GM23338 (cell line): ENCODE results near the gene PPP2R5D. TPM values are rescaled to one million over a fixed set of nuclear protein-coding genes. Genes with fewer than 3 reads are reported as not detected.

Source experiments
- ATAC-seq: fragments of 200-7000 bp; cut with Tn5 transposase; 3 replicates; pipeline ENCODE4 v1.9.1; 2020
- DNase-seq: peaks from one replicate; pipeline ENCODE4 v3.0.0-alpha.2; 2015; ENCODE audit warnings: low spot score
- H2AFZ ChIP-seq: fragments of 200-600 bp; sonication (generic); 2 replicates; pipeline ENCODE4 v1.8.0; 2016; ENCODE audit warnings: antibody characterized with exemption, mild to moderate bottlenecking, moderate library complexity
- H3F3A ChIP-seq: fragments of 200-600 bp; sonication (generic); replicated peaks from 2 replicates; pipeline ENCODE4 v1.8.0; 2017; ENCODE audit warnings: antibody characterized with exemption, mixed run types, low read depth
- H3K27ac ChIP-seq: fragments of 200-600 bp; sonication (generic); 2 replicates; pipeline ENCODE4 v1.6.1; 2016; ENCODE audit warnings: low read depth
- H3K27me3 ChIP-seq: fragments of 200-600 bp; sonication (generic); 2 replicates; pipeline ENCODE4 v1.8.0; 2016; ENCODE audit warnings: mild to moderate bottlenecking, mixed run types, moderate library complexity; ENCODE audit not compliant: insufficient read depth
- H3K36me3 ChIP-seq: fragments of 200-600 bp; sonication (generic); 2 replicates; pipeline ENCODE4 v1.8.0; 2016; ENCODE audit warnings: mild to moderate bottlenecking; ENCODE audit not compliant: insufficient read depth
- H3K4me1 ChIP-seq: fragments of 200-600 bp; sonication (generic); 2 replicates; pipeline ENCODE4 v1.8.0; 2016; ENCODE audit warnings: mild to moderate bottlenecking, moderate library complexity; ENCODE audit not compliant: insufficient read depth
- H3K4me2 ChIP-seq: fragments of 200-600 bp; sonication (generic); 2 replicates; pipeline ENCODE4 v1.7.1; 2017; ENCODE audit warnings: mixed run types
- H3K4me3 ChIP-seq: fragments of 200-600 bp; sonication (generic); 2 replicates; pipeline ENCODE4 v1.6.1; 2016; ENCODE audit warnings: mixed run types
- H3K79me2 ChIP-seq: fragments of 200-600 bp; sonication (generic); replicated peaks from 2 replicates; pipeline ENCODE4 v1.8.0; 2017; ENCODE audit warnings: mild to moderate bottlenecking; ENCODE audit not compliant: insufficient read depth
- H3K9me2 ChIP-seq: fragments of 200-600 bp; sonication (generic); 2 replicates; pipeline ENCODE4 v1.8.0; 2017; ENCODE audit not compliant: insufficient read depth
- H4K20me1 ChIP-seq: fragments of 200-600 bp; sonication (generic); replicated peaks from 2 replicates; pipeline ENCODE4 v1.8.0; 2017; ENCODE audit warnings: mild to moderate bottlenecking; ENCODE audit not compliant: insufficient read depth
- H3K27ac Mint-ChIP-seq: 2 replicates; pipeline ENCODE4 v1.8.0; 2020; ENCODE audit warnings: inconsistent platforms, mild to moderate bottlenecking, moderate library complexity, mixed read lengths
- H3K27me3 Mint-ChIP-seq: 3 replicates; pipeline ENCODE4 v1.8.0; 2022; ENCODE audit warnings: low read depth, mild to moderate bottlenecking, moderate library complexity, mixed read lengths, inconsistent platforms; ENCODE audit not compliant: insufficient read depth, poor library complexity
- H3K36me3 Mint-ChIP-seq: 3 replicates; pipeline ENCODE4 v1.8.0; 2021; ENCODE audit warnings: low read depth, mild to moderate bottlenecking, inconsistent platforms, moderate library complexity, mixed read lengths
- H3K4me1 Mint-ChIP-seq: 3 replicates; pipeline ENCODE4 v1.8.0; 2020; ENCODE audit warnings: mild to moderate bottlenecking, inconsistent platforms, mixed read lengths
- H3K4me3 Mint-ChIP-seq: 3 replicates; pipeline ENCODE4 v1.8.0; 2021; ENCODE audit warnings: moderate library complexity, mild to moderate bottlenecking, inconsistent platforms, mixed read lengths
- H3K9me3 Mint-ChIP-seq: 3 replicates; pipeline ENCODE4 v1.8.0; 2020; ENCODE audit warnings: moderate library complexity, mild to moderate bottlenecking, inconsistent platforms, mixed read lengths
- CREB1 ChIP-seq: fragments of 250-450 bp; sonication (Bioruptor Pico); IDR thresholded peaks from 2 replicates; pipeline ENCODE4 v1.5.0; 2020; ENCODE audit warnings: low read depth, mild to moderate bottlenecking, moderate library complexity
- CTCF ChIP-seq, 2 experiments: fragments of 200-600 bp in 1 of 2; sonication (generic) in 1 of 2; conservative IDR thresholded peaks; 2 replicates each; pipeline versions ENCODE4 v1.5.1 to v1.6.1; 2016 to 2017; ENCODE audit warnings: antibody characterized with exemption in 2 of 2, low read depth in 2 of 2, mild to moderate bottlenecking in 2 of 2, moderate library complexity in 1 of 2
- ETS1 ChIP-seq: IDR thresholded peaks from 2 replicates; pipeline ENCODE4 v1.6.1; 2016; ENCODE audit warnings: antibody characterized with exemption
- EZH2 ChIP-seq: fragments of 200-600 bp; sonication (generic); IDR thresholded peaks from one replicate; pipeline ENCODE4 v1.8.0; 2017; ENCODE audit warnings: antibody characterized with exemption, mild to moderate bottlenecking, low read depth; ENCODE audit not compliant: unreplicated experiment
- EZH2phosphoT487 ChIP-seq: fragments of 200-600 bp; sonication (generic); IDR thresholded peaks from one replicate; pipeline ENCODE4 v1.8.1; 2018; ENCODE audit warnings: antibody characterized with exemption; ENCODE audit not compliant: unreplicated experiment
- JUNB ChIP-seq: IDR thresholded peaks from one replicate; pipeline ENCODE4 v1.6.1; 2016; ENCODE audit warnings: antibody characterized with exemption; ENCODE audit not compliant: unreplicated experiment
- NANOG ChIP-seq: IDR thresholded peaks from 2 replicates; pipeline ENCODE4 v1.6.1; 2016; ENCODE audit warnings: antibody characterized with exemption, borderline replicate concordance
- POLR2AphosphoS5 ChIP-seq: IDR thresholded peaks from 2 replicates; pipeline ENCODE4 v1.6.1; 2016; ENCODE audit warnings: antibody characterized with exemption, low read depth
- REST ChIP-seq: IDR thresholded peaks from one replicate; pipeline ENCODE4 v1.6.1; 2018; ENCODE audit warnings: antibody characterized with exemption; ENCODE audit not compliant: unreplicated experiment
- STAT1 ChIP-seq: IDR thresholded peaks from one replicate; pipeline ENCODE4 v1.6.1; 2016; ENCODE audit warnings: antibody characterized with exemption; ENCODE audit not compliant: unreplicated experiment
- ZNF114 ChIP-seq: fragments of 250-450 bp; sonication (Bioruptor Pico); IDR thresholded peaks from 2 replicates; pipeline ENCODE4 v1.5.0; 2020; ENCODE audit warnings: mild to moderate bottlenecking, moderate library complexity
- ZNF331 ChIP-seq: fragments of 250-450 bp; sonication (Bioruptor Pico); IDR thresholded peaks from 2 replicates; pipeline ENCODE4 v1.5.0; 2020; ENCODE audit warnings: low read depth, mild to moderate bottlenecking, moderate library complexity
- ZNF462 ChIP-seq: fragments of 250-450 bp; sonication (Bioruptor Pico); IDR thresholded peaks from 2 replicates; pipeline ENCODE4 v1.5.0; 2020; ENCODE audit warnings: mild to moderate bottlenecking, moderate library complexity
- polyA plus RNA-seq: library from polyadenylated mRNA; unstranded; fragments of >200 nt; fragmentation: Nextera tagmentation; extraction: Ambion mirVana; gene quantifications from 2 replicates; pipeline ENCODE4 v1.2.1, GENCODE V29; 2016
- total RNA-seq: library from RNA; depleted of rRNA; stranded (reverse); fragments of >200 nt; shearing (Covaris generic); gene quantifications from 2 replicates; pipeline ENCODE4 v1.2.3, GENCODE V29; 2014

Gene PPP2R5D
- total and polyA plus RNA-seq, 2 experiments from 2014 or later = 20.0 to 55.3 TPM

GRCh38 chr6:42968126-42968701 is 16.2 kb upstream of the PPP2R5D start (continued):
- TF ChIP-seq CREB1 = no peak
- TF ChIP-seq STAT1 = no peak
- TF ChIP-seq JUNB = no peak

GRCh38 chr6:42968783-42969182 is 15.6 kb upstream of the PPP2R5D start:
- Histone ChIP-seq H4K20me1 (no peaks in the 10 kb centered on the region), H3K4me3 (no peak overlapping the region), H3K4me2 (no peak overlapping the region), H3K27ac (no peak overlapping the region), H3F3A (0 out of 2 replicates have a peak, but pooled peaks cover 6% of the 10 kb centered on the region), H2AFZ (no peak overlapping the region), H3K79me2 (no peaks in the 10 kb centered on the region), H3K36me3 (no peaks in the 10 kb centered on the region; the same call in 1 of the 2 replicates), H3K27me3 (no peaks in the 10 kb centered on the region), H3K9me2 (no peaks in the 10 kb centered on the region), H3K4me1 (no peaks in the 10 kb centered on the region)
- no peak for DNase-seq
- TF ChIP-seq ZNF114 (no peak), JUNB (no peak), ETS1 (no peak), ZNF331 (no peak), EZH2phosphoT487 (no peak), POLR2AphosphoS5 (no peak), NANOG (no peak), REST (no peak), EZH2 (no peak), STAT1 (no peak), CTCF (conservative IDR thresholded peaks at IDR 0.05; ENCODE audit: low read depth in 2 of 2) (no peak), CREB1 (no peak), ZNF462 (no peak)
- Mint-ChIP-seq H3K27me3 (peaks cover 6% of the 10 kb centered on the region), H3K27ac (no peak overlapping the region), H3K4me3 (no peak overlapping the region), H3K9me3 (no peaks in the 10 kb centered on the region), H3K4me1 (peaks cover 6% of the 10 kb centered on the region; the same call in 2 of the 3 replicates), H3K36me3 (peaks cover 4% of the 10 kb centered on the region; the same call in 2 of the 3 replicates)
- ATAC-seq = no peak
